Kidney (tissue), 14 donors: ENCODE measurements around the gene OLA1. TPM values are rescaled to one million over a fixed set of nuclear protein-coding genes. Genes with fewer than 3 reads are reported as not detected.

Experiments used
- DNase-seq, 5 donors: peaks; one replicate each; pipeline ENCODE4 v3.0.0-alpha.2; 2013 to 2020
- FAIRE-seq: peaks from 2 replicates; lab custom pipeline; 2012; peaks lifted over from hg19 to GRCh38; lab: Jason Lieb, UNC
- H3K27ac ChIP-seq, 2 donors: one replicate each; pipeline ENCODE4 v1.7.0; 2013; ENCODE audit warnings: low read depth in 2 of 2, low read length in 2 of 2, inconsistent platforms in 1 of 2
- H3K27me3 ChIP-seq: one replicate; pipeline ENCODE4 v1.7.1; 2013; ENCODE audit warnings: low read length, inconsistent platforms; ENCODE audit not compliant: control insufficient read depth, insufficient read depth
- H3K36me3 ChIP-seq, 3 donors: one replicate each; pipeline versions ENCODE4 v1.7.0 to v1.7.1; 2013; ENCODE audit warnings: low read length in 3 of 3, control low read depth in 1 of 3, inconsistent platforms in 1 of 3; ENCODE audit not compliant: insufficient read depth in 3 of 3, control insufficient read depth in 2 of 3
- H3K4me1 ChIP-seq, 3 donors: one replicate each; pipeline versions ENCODE4 v1.7.0 to v1.7.1; 2013; ENCODE audit warnings: low read length in 3 of 3, inconsistent platforms in 1 of 3, low read depth in 1 of 3; ENCODE audit not compliant: control insufficient read depth in 2 of 3, insufficient read depth in 2 of 3
- H3K4me3 ChIP-seq, 3 donors: one replicate each; pipeline versions ENCODE4 v1.7.0 to v1.8.1; 2013; ENCODE audit warnings: low read length in 3 of 3, control low read depth in 1 of 3, inconsistent platforms in 1 of 3
- H3K9ac ChIP-seq, 3 donors: one replicate each; pipeline versions ENCODE4 v1.7.0 to v1.7.1; 2013; ENCODE audit warnings: low read length in 3 of 3, control low read depth in 1 of 3, inconsistent platforms in 1 of 3
- H3K9me3 ChIP-seq, 3 donors: one replicate each; pipeline versions ENCODE4 v1.7.0 to v1.7.1; 2013; ENCODE audit warnings: low read length in 3 of 3, control low read depth in 1 of 3, inconsistent platforms in 1 of 3; ENCODE audit not compliant: control insufficient read depth in 2 of 3, insufficient read depth in 1 of 3
- CTCF ChIP-seq: IDR thresholded peaks from 3 replicates; pipeline ENCODE4 v1.5.1; 2012; ENCODE audit warnings: mild to moderate bottlenecking, moderate library complexity, borderline replicate concordance; ENCODE audit not compliant: insufficient read depth; ENCODE audit errors: extremely low read depth
- intact Hi-C: fragments of 100-400 bp; cut with DNase I; formaldehyde crosslinking; loops from one replicate; pipeline ENCODE4 v1.11.1; 2022
- polyA plus RNA-seq: library from polyadenylated mRNA; stranded (reverse); fragments of 350-450 nt; fragmentation: Illumina TruSeq; extraction: RNeasy Lipid Tissue Mini Kit (QIAGEN cat#74804); gene quantifications from one replicate; pipeline ENCODE4 v1.2.3, GENCODE V29; 2014; ENCODE audit warnings: low read depth, low replicate concordance; ENCODE audit not compliant: insufficient read depth
- total RNA-seq: library from RNA; stranded (reverse); fragmentation: NEBNext Ultra II Directional; extraction: Animal tissue kit (Norgen Biotek cat#: 25700); gene quantifications from one replicate; pipeline ENCODE4 v1.2.1, GENCODE V29; 2021
- donor health status: control.
- donor health status: control.
- donor health status: control.
- donor health status: control.
- donor health status: control.
- donor health status: DM: yes; HTN: yes; CAD: no.
- donor health status: Normal renal cell carcinoma (clear cell type).

Gene OLA1
- total and polyA plus RNA-seq, 2 donors from 2014 or later, result 64.2 to 90.0 TPM

GRCh38 chr2:174125090-174125489 is 123.2 kb downstream of the OLA1 start:
- intact Hi-C loops, result no loop called here
- no peak overlapping the region for H3K9ac ChIP-seq
- no peaks in the 10 kb centered on the region for H3K4me1 ChIP-seq
- H3K27ac ChIP-seq, result no peak overlapping the region
- H3K27me3 ChIP-seq, result no peaks in the 10 kb centered on the region
- no peak for FAIRE-seq
- H3K36me3 ChIP-seq, result no peaks in the 10 kb centered on the region
- TF ChIP-seq CTCF, result no peak
- H3K4me3 ChIP-seq, result no peak overlapping the region
- H3K9me3 ChIP-seq, result no peaks in the 10 kb centered on the region
- peak in 2 of 5 donors; percentile 28 to 44 for DNase-seq

DNA sequence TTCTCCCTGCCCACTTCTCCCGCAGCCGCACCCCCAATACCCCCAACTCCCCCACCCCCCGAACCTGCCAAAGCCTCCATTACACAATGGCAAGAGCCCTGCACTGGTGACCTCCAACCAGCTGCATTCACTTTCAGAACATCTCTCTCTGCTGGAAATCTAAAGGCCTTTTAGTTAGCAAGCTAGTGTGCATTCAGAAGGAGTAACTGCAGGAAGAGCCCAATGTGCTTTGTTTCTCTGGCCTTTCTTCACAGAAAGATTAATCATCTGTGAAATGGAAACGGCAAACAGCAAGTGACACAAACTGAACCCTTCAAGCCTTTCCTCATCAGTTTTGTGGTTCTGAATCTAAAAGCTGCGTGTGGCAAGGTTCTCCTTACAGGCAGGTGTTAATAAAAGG is 124.2 kb downstream of the OLA1 start:
- Histone ChIP-seq H3K36me3 (no peaks in the 10 kb centered on the region), H3K4me1 (no peaks in the 10 kb centered on the region), H3K9me3 (no peaks in the 10 kb centered on the region), H3K4me3 (no peak overlapping the region), H3K27me3 (no peaks in the 10 kb centered on the region), H3K9ac (no peak overlapping the region), H3K27ac (no peak overlapping the region)
- FAIRE-seq (no peak), DNase-seq (peak in 2 of 5 donors; percentile 44)
- intact Hi-C loops, result no loop called here
- TF ChIP-seq CTCF, result no peak

DNA sequence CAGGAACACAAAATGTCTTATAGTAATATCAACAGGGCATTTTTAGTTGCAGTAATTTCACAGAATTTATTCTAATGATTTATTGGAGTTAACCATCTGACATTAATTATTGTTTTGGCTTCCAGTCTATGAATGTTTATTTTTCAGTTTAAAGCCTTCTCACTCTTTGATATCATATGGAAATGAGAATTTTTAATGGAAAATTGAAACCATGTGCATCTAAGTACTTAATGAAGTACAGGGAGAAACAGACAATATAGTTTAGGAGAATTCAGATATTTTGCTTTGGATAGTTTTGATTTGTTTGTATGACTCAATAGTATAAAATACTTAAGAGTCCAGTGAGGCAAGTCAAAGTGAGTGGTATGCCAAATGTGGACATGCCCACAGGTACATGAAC is 126.1 kb downstream of the OLA1 start:
- Histone ChIP-seq H3K36me3 (no peaks in the 10 kb centered on the region), H3K9ac (no peak overlapping the region), H3K27me3 (no peaks in the 10 kb centered on the region), H3K27ac (no peak overlapping the region), H3K9me3 (no peaks in the 10 kb centered on the region), H3K4me1 (no peaks in the 10 kb centered on the region), H3K4me3 (no peak overlapping the region)
- FAIRE-seq (no peak), DNase-seq (no peak)
- intact Hi-C loops, result no loop called here
- no peak for TF ChIP-seq CTCF

GRCh38 chr2:174121612-174122011 is 126.7 kb downstream of the OLA1 start:
- no peaks in the 10 kb centered on the region for H3K27me3 ChIP-seq

More at GRCh38 chr2:174121612-174122011, 126.7 kb downstream of the OLA1 start:
- Histone ChIP-seq H3K27ac (no peak overlapping the region), H3K36me3 (no peaks in the 10 kb centered on the region), H3K4me3 (no peak overlapping the region), H3K9me3 (no peaks in the 10 kb centered on the region), H3K9ac (no peak overlapping the region), H3K4me1 (no peaks in the 10 kb centered on the region)
- FAIRE-seq (no peak), DNase-seq (no peak)
- intact Hi-C loops, result no loop called here
- TF ChIP-seq CTCF, result no peak
